Measurements from ENCODE around the gene PIANP.
A peak's percentile ranks its signal among the peaks of the same experiment; 100 is the strongest.

The PIANP gene

DNA sequence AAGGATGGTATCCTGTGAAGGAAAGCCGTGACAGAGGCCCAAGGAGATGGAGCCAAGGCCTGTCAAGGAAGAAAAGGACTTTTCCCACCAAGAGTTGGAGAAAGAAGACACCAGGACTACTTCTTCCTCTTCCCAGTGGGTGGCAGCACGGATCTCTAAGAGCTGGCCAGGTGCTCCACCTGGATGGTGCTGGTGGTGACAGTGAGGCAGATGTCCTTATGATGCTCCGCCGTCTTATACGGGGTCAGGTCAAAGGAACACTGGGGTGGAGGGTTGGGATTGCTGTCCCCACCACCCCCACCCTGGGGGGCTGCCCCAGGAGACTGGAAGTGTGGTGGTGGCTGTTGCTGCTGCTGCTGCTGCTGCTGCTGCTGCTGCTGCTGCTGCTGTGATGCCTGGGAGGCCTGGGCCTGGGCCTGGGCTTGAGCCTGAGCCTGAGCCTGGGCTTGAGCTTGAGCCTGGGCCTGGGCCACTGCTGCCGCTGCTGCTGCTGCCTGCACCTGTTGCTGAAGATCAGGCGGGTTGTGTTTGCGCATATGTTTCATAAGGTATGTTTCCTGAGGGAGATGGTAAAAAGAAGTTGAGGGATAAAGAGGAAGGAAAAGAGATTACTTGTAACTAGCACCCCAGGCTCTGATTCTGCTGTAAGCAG, 32.9 kb downstream of the PIANP start:
- no peak for DNase-seq (ENCODE audit: low read depth)
- TF ChIP-seq, protein P1, sequence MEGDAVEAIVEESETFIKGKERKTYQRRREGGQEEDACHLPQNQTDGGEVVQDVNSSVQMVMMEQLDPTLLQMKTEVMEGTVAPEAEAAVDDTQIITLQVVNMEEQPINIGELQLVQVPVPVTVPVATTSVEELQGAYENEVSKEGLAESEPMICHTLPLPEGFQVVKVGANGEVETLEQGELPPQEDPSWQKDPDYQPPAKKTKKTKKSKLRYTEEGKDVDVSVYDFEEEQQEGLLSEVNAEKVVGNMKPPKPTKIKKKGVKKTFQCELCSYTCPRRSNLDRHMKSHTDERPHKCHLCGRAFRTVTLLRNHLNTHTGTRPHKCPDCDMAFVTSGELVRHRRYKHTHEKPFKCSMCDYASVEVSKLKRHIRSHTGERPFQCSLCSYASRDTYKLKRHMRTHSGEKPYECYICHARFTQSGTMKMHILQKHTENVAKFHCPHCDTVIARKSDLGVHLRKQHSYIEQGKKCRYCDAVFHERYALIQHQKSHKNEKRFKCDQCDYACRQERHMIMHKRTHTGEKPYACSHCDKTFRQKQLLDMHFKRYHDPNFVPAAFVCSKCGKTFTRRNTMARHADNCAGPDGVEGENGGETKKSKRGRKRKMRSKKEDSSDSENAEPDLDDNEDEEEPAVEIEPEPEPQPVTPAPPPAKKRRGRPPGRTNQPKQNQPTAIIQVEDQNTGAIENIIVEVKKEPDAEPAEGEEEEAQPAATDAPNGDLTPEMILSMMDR (conservative IDR thresholded peaks at IDR 0.05; ENCODE audit: control insufficient read depth, insufficient read depth, low read depth, low read length) = peak; percentile 3

DNA sequence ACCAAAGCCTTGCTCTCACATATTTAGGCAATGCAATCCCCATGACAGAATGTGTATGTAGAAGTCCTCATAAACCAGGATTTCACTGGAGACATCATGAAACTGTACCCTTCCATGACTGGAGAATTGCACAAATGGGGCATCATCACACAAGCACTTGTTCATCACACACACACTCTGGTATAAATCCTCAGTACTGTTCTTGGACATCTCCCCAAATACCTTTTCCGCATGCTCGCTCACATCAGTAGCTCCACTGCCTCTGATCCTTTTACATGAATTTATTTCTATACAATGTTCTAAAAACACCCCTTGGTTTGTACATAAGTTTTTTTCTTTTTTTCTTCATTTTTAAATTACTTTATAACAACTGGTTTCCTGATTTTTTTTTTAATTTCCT, 34.4 kb downstream of the PIANP start:
- TF ChIP-seq, protein P1 (conservative IDR thresholded peaks at IDR 0.05; ENCODE audit: control insufficient read depth, insufficient read depth, low read depth, low read length) = no peak
- no peak for DNase-seq (ENCODE audit: low read depth)
- no peak overlapping the region for H3K4me3 ChIP-seq (ENCODE audit: control insufficient read depth, low read depth, low read length)

More for the DNA sequence above, 32.9 kb downstream of the PIANP start:
- H3K4me3 ChIP-seq (ENCODE audit: control insufficient read depth, low read depth, low read length) = no peak overlapping the region

- DNase-seq (ENCODE audit: low read depth) = peak; percentile 26
- TF ChIP-seq, protein P1 (conservative IDR thresholded peaks at IDR 0.05; ENCODE audit: control insufficient read depth, insufficient read depth, low read depth, low read length) = no peak
- no peak overlapping the region for H3K4me3 ChIP-seq (ENCODE audit: control insufficient read depth, low read depth, low read length)
These were observed 35.7 kb downstream of the PIANP start for GRCh38 chr12:6664902-6665301.

- TF ChIP-seq, protein P1 (conservative IDR thresholded peaks at IDR 0.05; ENCODE audit: control insufficient read depth, insufficient read depth, low read depth, low read length) = no peak
- DNase-seq (ENCODE audit: low read depth) = peak; percentile 99
These were observed 37.5 kb downstream of the PIANP start, which contains the start of gene ING4 for GRCh38 chr12:6662906-6663742. TSS of gene ING4 (minus strand) at chr12:6663119. CDS start at chr12:6663101, 18 bp downstream.

GRCh38 chr12:6662602-6662905, 38.1 kb downstream of the PIANP start:
- H3K4me3 ChIP-seq (ENCODE audit: control insufficient read depth, low read depth, low read length) = peak overlapping the region; percentile 95
- no peak for DNase-seq (ENCODE audit: low read depth)
- TF ChIP-seq, protein P1 (conservative IDR thresholded peaks at IDR 0.05; ENCODE audit: control insufficient read depth, insufficient read depth, low read depth, low read length) = no peak

More at GRCh38 chr12:6662906-6663742, 37.5 kb downstream of the PIANP start, which contains the start of gene ING4:
- H3K4me3 ChIP-seq (ENCODE audit: control insufficient read depth, low read depth, low read length) = peak within 1 kb of the TSS; percentile 95

DNA sequence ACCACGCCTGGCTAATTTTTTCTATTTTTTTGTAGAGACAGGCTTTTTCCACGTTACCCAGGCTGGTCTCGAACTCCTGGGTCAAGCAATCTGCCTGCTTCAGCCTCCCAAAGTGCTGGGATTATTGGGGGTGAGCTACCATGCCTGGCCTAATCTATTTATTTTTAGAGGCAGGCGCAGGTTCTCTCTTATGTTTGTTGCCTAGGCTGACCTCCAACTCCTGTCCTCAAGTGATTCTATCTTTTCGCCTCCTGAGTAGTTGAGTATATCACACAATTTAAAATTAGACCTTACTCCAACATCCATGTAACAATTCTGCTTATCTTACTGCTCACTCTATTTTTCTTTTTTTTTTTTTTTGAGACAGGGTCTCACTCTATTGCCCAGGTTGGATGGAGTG, 46.6 kb downstream of the PIANP start:
- no peak for DNase-seq (ENCODE audit: low read depth)
- TF ChIP-seq, protein P1 (conservative IDR thresholded peaks at IDR 0.05; ENCODE audit: control insufficient read depth, insufficient read depth, low read depth, low read length) = no peak
- no peak overlapping the region for H3K4me3 ChIP-seq (ENCODE audit: control insufficient read depth, low read depth, low read length)

Data from fibroblast of mammary gland (primary cell).